Skeletal muscle tissue (tissue), 4 donors: ENCODE measurements around the gene PACSIN2. TPM values are rescaled to one million over a fixed set of nuclear protein-coding genes. Genes with fewer than 3 reads are reported as not detected.

Experiments
- H3K27ac ChIP-seq: one replicate; pipeline ENCODE4 v1.7.0; 2013; ENCODE audit warnings: mild to moderate bottlenecking, low read depth, low read length, inconsistent platforms
- H3K27me3 ChIP-seq, 3 donors: one replicate each; pipeline ENCODE4 v1.7.0; 2013; ENCODE audit warnings: low read length in 3 of 3; ENCODE audit not compliant: control insufficient read depth in 3 of 3, insufficient read depth in 3 of 3
- H3K36me3 ChIP-seq, 3 donors: one replicate each; pipeline ENCODE4 v1.7.0; 2013; ENCODE audit warnings: low read length in 3 of 3; ENCODE audit not compliant: control insufficient read depth in 3 of 3, insufficient read depth in 3 of 3
- H3K4me1 ChIP-seq, 3 donors: one replicate each; pipeline ENCODE4 v1.7.0; 2013; ENCODE audit warnings: low read length in 3 of 3, mild to moderate bottlenecking in 3 of 3; ENCODE audit not compliant: control insufficient read depth in 3 of 3, insufficient read depth in 3 of 3
- H3K4me3 ChIP-seq, 3 donors: one replicate each; pipeline ENCODE4 v1.7.0; 2013; ENCODE audit warnings: low read length in 3 of 3
- H3K9ac ChIP-seq, 3 donors: one replicate each; pipeline ENCODE4 v1.7.0; 2013; ENCODE audit warnings: low read length in 3 of 3, mild to moderate bottlenecking in 3 of 3, moderate library complexity in 2 of 3, low read depth in 1 of 3
- H3K9me3 ChIP-seq, 3 donors: one replicate each; pipeline ENCODE4 v1.7.0; 2013; ENCODE audit warnings: low read length in 3 of 3; ENCODE audit not compliant: control insufficient read depth in 3 of 3
- total RNA-seq: library from RNA; depleted of rRNA; stranded (reverse); fragments of >200 nt; gene quantifications from one replicate; pipeline ENCODE4 v1.2.3, GENCODE V29; 2014
- donor health status: Osteomylitis.

The PACSIN2 gene
- 20.9 TPM for total RNA-seq

DNA sequence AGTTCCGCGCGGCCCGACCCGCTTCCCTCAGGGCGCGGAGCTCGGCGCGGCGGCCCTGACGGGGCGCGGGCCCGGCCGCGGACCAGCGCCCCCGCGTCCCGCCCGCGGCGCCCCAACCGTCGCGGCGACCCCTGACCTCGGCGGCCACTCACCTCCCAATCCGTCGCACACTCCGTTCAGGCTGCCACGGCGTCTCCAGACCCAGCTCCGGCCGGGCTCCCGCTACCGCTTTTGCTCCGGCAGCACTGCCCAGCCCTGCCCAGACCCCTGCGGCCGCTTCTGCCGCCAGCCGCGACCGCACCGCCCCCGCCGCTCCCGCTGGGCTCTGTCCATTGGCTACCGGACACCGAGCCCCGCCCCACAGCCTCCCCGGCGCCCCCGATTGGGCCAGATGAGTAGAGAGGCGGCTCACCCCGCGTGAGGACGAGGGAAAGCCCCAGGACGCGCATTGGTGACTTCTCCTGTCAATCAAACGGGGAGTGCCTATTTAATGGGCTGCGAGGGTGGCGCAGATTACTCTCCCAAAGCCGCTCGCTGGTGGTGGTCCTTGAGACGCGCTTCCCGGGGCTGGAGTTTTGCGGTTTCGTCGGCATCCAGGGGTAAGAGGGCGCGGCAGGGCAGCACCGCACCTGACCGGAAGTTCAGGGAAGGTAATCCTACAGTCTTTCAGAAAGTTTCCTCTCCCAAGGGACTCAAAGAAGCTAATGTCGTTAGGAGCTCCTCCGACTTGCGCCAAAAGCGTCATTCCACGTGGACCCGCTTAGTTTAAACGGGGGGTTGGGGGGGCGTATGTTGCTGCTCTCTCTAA lies at the start of gene PACSIN2:
Gene PACSIN2 (minus strand): TSS at position 281 of the 808 bp plus-strand sequence. CDS start 103,069 bp downstream, outside the sequence.
- Histone ChIP-seq H3K4me1 (peaks cover 16 to 19% (median 17%) of the 10 kb centered on the region in 3 donors), H3K36me3 (no peaks in the 10 kb centered on the region), H3K9me3 (peaks cover 0 to 2% (median 0%) of the 10 kb centered on the region in 3 donors), H3K9ac (peak within 1 kb of the TSS; percentile 72 to 86 (median 85)), H3K27me3 (no peaks in the 10 kb centered on the region), H3K4me3 (peak within 1 kb of the TSS; percentile 88 to 90 (median 89)), H3K27ac (peak within 1 kb of the TSS; percentile 48)

DNA sequence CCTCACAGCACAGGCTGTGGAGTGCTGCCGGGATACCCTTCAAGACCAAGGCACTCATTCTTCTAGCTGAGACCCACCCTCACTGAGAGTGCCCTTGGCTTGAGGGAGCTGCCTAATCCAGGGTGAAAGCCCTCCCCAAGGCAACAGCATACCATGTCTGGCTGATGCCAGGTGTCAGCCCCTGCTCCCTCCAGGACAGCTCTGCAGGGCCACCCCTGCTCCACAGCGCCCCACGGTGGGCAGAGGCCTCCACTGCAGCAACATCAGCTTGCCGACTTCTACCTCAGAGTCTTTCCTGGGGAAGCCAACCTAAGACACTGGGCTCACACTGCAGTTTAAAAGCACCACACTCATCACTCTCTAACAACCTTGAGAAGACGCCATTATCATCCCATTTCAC lies 45.2 kb upstream of the PACSIN2 start:
- H3K9ac ChIP-seq: no peak overlapping the region
- H3K36me3 ChIP-seq: peaks cover 8 to 10% (median 10%) of the 10 kb centered on the region in 3 donors
- H3K27ac ChIP-seq: no peak overlapping the region
- H3K4me1 ChIP-seq: no peaks in the 10 kb centered on the region
- H3K4me3 ChIP-seq: no peak overlapping the region
- H3K27me3 ChIP-seq: no peaks in the 10 kb centered on the region
- H3K9me3 ChIP-seq: no peaks in the 10 kb centered on the region

- Histone ChIP-seq H3K9ac (no peak overlapping the region), H3K4me1 (no peaks in the 10 kb centered on the region), H3K4me3 (no peak overlapping the region), H3K9me3 (no peaks in the 10 kb centered on the region), H3K36me3 (peaks cover 3 to 4% (median 4%) of the 10 kb centered on the region in 3 donors), H3K27me3 (no peaks in the 10 kb centered on the region), H3K27ac (no peak overlapping the region)
Observed at GRCh38 chr22:43057641-43058040, 42.7 kb upstream of the PACSIN2 start.

- no peak overlapping the region for H3K9ac ChIP-seq
- peaks cover 0 to 8% (median 7%) of the 10 kb centered on the region in 3 donors for H3K36me3 ChIP-seq
- no peaks in the 10 kb centered on the region for H3K9me3 ChIP-seq
- H3K27ac ChIP-seq: no peak overlapping the region
- H3K4me1 ChIP-seq: no peaks in the 10 kb centered on the region
- H3K27me3 ChIP-seq: no peaks in the 10 kb centered on the region
- no peak overlapping the region for H3K4me3 ChIP-seq
Observed at GRCh38 chr22:43053176-43053575, 38.2 kb upstream of the PACSIN2 start.

DNA sequence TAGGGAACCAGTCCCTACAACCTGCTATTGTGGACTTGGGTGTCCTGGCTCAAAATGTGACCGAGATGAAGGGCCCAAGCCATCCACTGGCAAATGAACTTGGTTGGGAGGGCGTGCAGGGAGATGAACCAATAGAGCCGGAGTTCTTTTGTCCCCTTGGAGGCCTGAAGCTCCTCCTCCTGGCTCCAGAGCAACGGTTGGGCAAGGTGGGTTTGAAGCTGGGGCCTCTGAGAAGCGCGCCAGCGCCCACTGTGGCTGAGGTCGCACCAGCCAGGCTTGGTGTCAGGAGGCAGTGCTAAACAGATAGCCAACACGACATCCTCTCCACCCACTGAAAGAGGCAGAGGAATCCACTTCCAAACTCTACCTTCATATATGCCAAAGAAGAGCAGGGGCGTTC lies 36.0 kb upstream of the PACSIN2 start:
- no peak overlapping the region for H3K9ac ChIP-seq
- H3K27me3 ChIP-seq: no peaks in the 10 kb centered on the region
- peaks cover 0 to 8% (median 7%) of the 10 kb centered on the region in 3 donors for H3K36me3 ChIP-seq
- no peaks in the 10 kb centered on the region for H3K9me3 ChIP-seq
- H3K4me3 ChIP-seq: no peak overlapping the region
- no peak overlapping the region for H3K27ac ChIP-seq
- no peaks in the 10 kb centered on the region for H3K4me1 ChIP-seq

DNA sequence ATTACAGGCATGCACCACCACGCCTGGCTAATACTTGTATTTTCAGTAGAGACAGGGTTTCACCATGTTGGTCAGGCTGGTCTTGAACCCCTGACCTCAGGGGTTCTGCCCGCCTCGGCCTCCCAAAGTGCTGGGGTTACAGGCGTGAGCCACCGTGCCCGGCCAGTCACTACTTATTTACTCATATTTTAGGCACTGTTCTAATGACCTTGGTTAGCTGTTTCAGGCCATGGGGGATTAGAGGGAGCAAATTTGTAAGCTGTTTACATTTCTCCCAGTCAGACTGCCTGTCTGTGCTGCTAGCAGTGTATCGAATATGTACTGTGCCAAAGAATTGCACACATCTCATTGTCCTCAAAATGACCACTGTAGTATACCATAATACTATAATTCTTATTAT lies 32.7 kb upstream of the PACSIN2 start:
- Histone ChIP-seq H3K9ac (no peak overlapping the region), H3K27ac (no peak overlapping the region), H3K36me3 (peaks cover 0 to 8% (median 7%) of the 10 kb centered on the region in 3 donors), H3K9me3 (no peaks in the 10 kb centered on the region), H3K4me1 (no peaks in the 10 kb centered on the region), H3K4me3 (no peak overlapping the region), H3K27me3 (no peaks in the 10 kb centered on the region)

DNA sequence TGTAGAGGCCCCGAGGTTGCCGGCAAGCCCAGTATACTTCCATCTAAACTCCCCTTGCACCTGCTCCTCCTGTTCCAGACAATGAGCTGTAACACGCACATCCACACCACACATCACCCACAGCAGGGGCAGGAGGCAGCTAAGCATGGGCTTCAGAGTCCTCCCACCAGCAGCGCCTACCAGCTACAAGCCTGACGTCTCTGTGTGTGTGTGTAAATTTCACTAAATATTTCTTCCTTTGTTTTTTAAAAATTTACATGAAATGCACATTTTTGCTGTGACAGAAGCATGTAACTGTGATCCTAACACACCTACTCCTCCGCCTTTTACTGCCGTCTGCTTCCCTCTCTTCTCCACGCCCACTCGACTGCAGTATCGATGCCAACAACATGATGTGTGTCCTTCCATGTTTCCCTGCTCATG lies 29.4 kb upstream of the PACSIN2 start:
- Histone ChIP-seq H3K4me3 (no peak overlapping the region), H3K9ac (no peak overlapping the region), H3K36me3 (no peaks in the 10 kb centered on the region), H3K27ac (no peak overlapping the region), H3K27me3 (no peaks in the 10 kb centered on the region), H3K9me3 (no peaks in the 10 kb centered on the region), H3K4me1 (no peaks in the 10 kb centered on the region)

GRCh38 chr22:43042101-43042780 lies 27.3 kb upstream of the PACSIN2 start:
- no peaks in the 10 kb centered on the region for H3K27me3 ChIP-seq
- H3K9ac ChIP-seq: peak overlapping the region in 1 of 3 donors; percentile 11
- no peak overlapping the region for H3K27ac ChIP-seq

GRCh38 chr22:43039800-43040199 lies 24.9 kb upstream of the PACSIN2 start:
- H3K4me3 ChIP-seq: no peak overlapping the region
- no peaks in the 10 kb centered on the region for H3K4me1 ChIP-seq
- no peak overlapping the region for H3K27ac ChIP-seq
- no peaks in the 10 kb centered on the region for H3K27me3 ChIP-seq
- no peaks in the 10 kb centered on the region for H3K36me3 ChIP-seq
- H3K9me3 ChIP-seq: no peaks in the 10 kb centered on the region
- no peak overlapping the region for H3K9ac ChIP-seq

More at GRCh38 chr22:43042101-43042780, 27.3 kb upstream of the PACSIN2 start:
- Histone ChIP-seq H3K4me3 (peak overlapping the region in 1 of 3 donors; percentile 6), H3K4me1 (no peaks in the 10 kb centered on the region), H3K36me3 (no peaks in the 10 kb centered on the region), H3K9me3 (no peaks in the 10 kb centered on the region)

DNA sequence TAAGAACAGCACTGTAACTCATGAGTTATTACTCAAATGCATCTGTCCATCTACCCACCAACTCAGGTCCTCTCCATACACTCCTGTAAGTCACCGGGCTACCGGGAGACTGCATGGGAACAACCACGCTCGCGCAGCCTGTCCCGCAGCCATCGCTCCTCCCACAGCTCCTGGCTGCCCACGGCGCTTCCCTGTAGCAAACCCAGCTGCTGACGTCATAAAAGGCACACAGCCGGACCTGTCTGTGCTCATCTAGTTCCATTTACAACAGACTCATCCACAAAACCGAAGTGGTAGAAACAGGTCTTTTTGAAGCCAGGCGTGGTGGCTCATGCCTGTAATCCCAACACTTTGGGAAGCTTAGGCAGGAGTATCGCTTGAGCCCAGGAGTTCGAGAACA lies 23.4 kb upstream of the PACSIN2 start:
- H3K4me1 ChIP-seq: no peaks in the 10 kb centered on the region
- no peak overlapping the region for H3K9ac ChIP-seq
- no peaks in the 10 kb centered on the region for H3K9me3 ChIP-seq
- H3K4me3 ChIP-seq: no peak overlapping the region
- no peaks in the 10 kb centered on the region for H3K27me3 ChIP-seq
- H3K27ac ChIP-seq: no peak overlapping the region
- no peaks in the 10 kb centered on the region for H3K36me3 ChIP-seq
